Activated gamma-delta T cell treated with Interleukin-2 at 50 U/mL for 16 hours (primary cell): Measurements from ENCODE around the gene KLHL3.

Experiments used
- DNase-seq: peaks from one replicate; pipeline ENCODE4 v3.0.0-alpha.2; 2020

The KLHL3 gene

GRCh38 chr5:137743031-137743640 is 7.2 kb upstream of the KLHL3 start:
- DNase-seq: peak; percentile 61

- no peak for DNase-seq
These were observed 5.8 kb upstream of the KLHL3 start for GRCh38 chr5:137741718-137742117.

- DNase-seq: no peak
These were observed 3.8 kb upstream of the KLHL3 start for GRCh38 chr5:137739737-137740136.

GRCh38 chr5:137738947-137739346 is 3.1 kb upstream of the KLHL3 start:
- DNase-seq: no peak

GRCh38 chr5:137737349-137738131 is 1.7 kb upstream of the KLHL3 start:
- peak; percentile 8 for DNase-seq

GRCh38 chr5:137736496-137736895 is 607 bp upstream of the KLHL3 start:
- no peak for DNase-seq

- no peak for DNase-seq
These were observed 831 bp downstream of the KLHL3 start for GRCh38 chr5:137734962-137735554.

GRCh38 chr5:137734331-137734730 is 1.6 kb downstream of the KLHL3 start:
- no peak for DNase-seq

- no peak for DNase-seq
These were observed 2.0 kb downstream of the KLHL3 start for GRCh38 chr5:137733922-137734321.

GRCh38 chr5:137733006-137733405 is 2.9 kb downstream of the KLHL3 start:
- no peak for DNase-seq

GRCh38 chr5:137731176-137731575 is 4.7 kb downstream of the KLHL3 start:
- no peak for DNase-seq

GRCh38 chr5:137730336-137730735 is 5.6 kb downstream of the KLHL3 start:
- no peak for DNase-seq

GRCh38 chr5:137728048-137728447 is 7.8 kb downstream of the KLHL3 start:
- DNase-seq: no peak

- DNase-seq: no peak
These were observed 8.3 kb downstream of the KLHL3 start for GRCh38 chr5:137727623-137728022.

GRCh38 chr5:137724251-137724650 is 11.6 kb downstream of the KLHL3 start:
- no peak for DNase-seq

GRCh38 chr5:137718611-137719010 is 17.3 kb downstream of the KLHL3 start:
- DNase-seq: no peak

- no peak for DNase-seq
These were observed 19.6 kb downstream of the KLHL3 start for GRCh38 chr5:137716337-137716736.

- no peak for DNase-seq
These were observed 20.4 kb downstream of the KLHL3 start for GRCh38 chr5:137715456-137715855.

GRCh38 chr5:137714946-137715345 is 20.9 kb downstream of the KLHL3 start:
- DNase-seq: no peak

- DNase-seq: no peak
These were observed 21.4 kb downstream of the KLHL3 start for GRCh38 chr5:137714494-137714893.

- no peak for DNase-seq
These were observed 23.7 kb downstream of the KLHL3 start for GRCh38 chr5:137712139-137712667.

- no peak for DNase-seq
These were observed 25.8 kb downstream of the KLHL3 start for GRCh38 chr5:137710086-137710485.

- DNase-seq: no peak
These were observed 26.9 kb downstream of the KLHL3 start for GRCh38 chr5:137708796-137709559.
